Measurements from ENCODE around the gene ADK. TPM values are rescaled to one million over a fixed set of nuclear protein-coding genes. Genes with fewer than 3 reads are reported as not detected.

The ADK gene
- total RNA-seq, 2 experiments from 2014 or later, result 26.4 to 31.1 TPM

GRCh38 chr10:74104480-74104879, 46.5 kb upstream of the ADK start:
- Histone ChIP-seq H3K9me3 (ENCODE audit: low read length) (no peaks in the 10 kb centered on the region), H3K4me1 (ENCODE audit: insufficient read depth, low read length, poor library complexity, severe bottlenecking) (no peaks in the 10 kb centered on the region), H2AFZ (ENCODE audit: low read length) (no peak overlapping the region), H3K4me3 (ENCODE audit: low read depth, low read length, poor library complexity, severe bottlenecking) (no peak overlapping the region), H3K4me2 (ENCODE audit: low read length) (no peak overlapping the region), H3K9me2 (ENCODE audit: insufficient read depth, low read length) (no peaks in the 10 kb centered on the region), H3K27ac (ENCODE audit: low read depth, low read length, poor library complexity, severe bottlenecking) (no peak overlapping the region), H3K36me3 (ENCODE audit: insufficient read depth, low read length) (peaks cover 83% of the 10 kb centered on the region), H4K20me1 (ENCODE audit: insufficient read depth, low read length) (0 out of 2 replicates have a peak, but pooled peaks cover 3% of the 10 kb centered on the region), H3K79me2 (ENCODE audit: insufficient read depth, low read depth, low read length) (no peaks in the 10 kb centered on the region)
- ChIA-PET POLR2A (interaction anchor here (1.0 to 1.2 kb wide), 2 partner anchors 10 to 29 kb away, joined by 3 to 4 read pairs; no protein-coding TSS in a partner anchor), CTCF (ENCODE audit: unreplicated experiment) (no interaction called here)
- no TSS peak for BruUV-seq (replicated peaks)
- TF ChIP-seq CTCF (conservative IDR thresholded peaks at IDR 0.05; ENCODE audit: low read length) (no peak), EZH2phosphoT487 (IDR thresholded peaks at IDR 0.05; ENCODE audit: borderline replicate concordance, low read depth, low read length) (no peak)
- intact Hi-C loops (cut with micrococcal nuclease; ENCODE audit: unreplicated experiment), result no loop called here
- no peak for DNase-seq (ENCODE audit: low spot score)

- Histone ChIP-seq H3K4me1 (ENCODE audit: insufficient read depth, low read length, poor library complexity, severe bottlenecking) (no peaks in the 10 kb centered on the region), H3K9me2 (ENCODE audit: insufficient read depth, low read length) (no peaks in the 10 kb centered on the region), H4K20me1 (ENCODE audit: insufficient read depth, low read length) (0 out of 2 replicates have a peak, but pooled peaks cover 3% of the 10 kb centered on the region), H3K79me2 (ENCODE audit: insufficient read depth, low read depth, low read length) (no peaks in the 10 kb centered on the region), H3K36me3 (ENCODE audit: insufficient read depth, low read length) (peaks cover 83% of the 10 kb centered on the region), H3K9me3 (ENCODE audit: low read length) (no peaks in the 10 kb centered on the region), H3K4me3 (ENCODE audit: low read depth, low read length, poor library complexity, severe bottlenecking) (no peak overlapping the region), H3K27ac (ENCODE audit: low read depth, low read length, poor library complexity, severe bottlenecking) (no peak overlapping the region), H2AFZ (ENCODE audit: low read length) (no peak overlapping the region), H3K4me2 (ENCODE audit: low read length) (no peak overlapping the region)
- no TSS peak for BruUV-seq (replicated peaks)
- DNase-seq (ENCODE audit: low spot score), result no peak
- ChIA-PET POLR2A (interaction anchor here (0.7 kb wide), 1 partner anchor 1010 kb away, joined by 3 read pairs; no protein-coding TSS in a partner anchor), CTCF (ENCODE audit: unreplicated experiment) (no interaction called here)
- intact Hi-C loops (cut with micrococcal nuclease; ENCODE audit: unreplicated experiment), result no loop called here
- no peak for TF ChIP-seq CTCF (conservative IDR thresholded peaks at IDR 0.05; ENCODE audit: low read length)
- TF ChIP-seq EZH2phosphoT487 (IDR thresholded peaks at IDR 0.05; ENCODE audit: borderline replicate concordance, low read depth, low read length), result no peak
These were observed 46.0 kb upstream of the ADK start for GRCh38 chr10:74104996-74105395.

GRCh38 chr10:74107391-74107790, 43.6 kb upstream of the ADK start:
- ChIA-PET CTCF (ENCODE audit: unreplicated experiment) (interaction anchor here (1.2 kb wide), 1 partner anchor 26 kb away, joined by 3 read pairs; no protein-coding TSS in a partner anchor), POLR2A (interaction anchor here (0.5 to 0.7 kb wide), 3 partner anchors 28 to 40 kb away, joined by 3 to 5 read pairs (median 4); no protein-coding TSS in a partner anchor)
- H4K20me1 ChIP-seq (ENCODE audit: insufficient read depth, low read length), result 0 out of 2 replicates have a peak, but pooled peaks cover 3% of the 10 kb centered on the region
- no peak overlapping the region for H2AFZ ChIP-seq (ENCODE audit: low read length)
- BruUV-seq (replicated peaks), result no TSS peak
- no peaks in the 10 kb centered on the region for H3K9me3 ChIP-seq (ENCODE audit: low read length)
- no peak overlapping the region for H3K27ac ChIP-seq (ENCODE audit: low read depth, low read length, poor library complexity, severe bottlenecking)
- H3K4me1 ChIP-seq (ENCODE audit: insufficient read depth, low read length, poor library complexity, severe bottlenecking), result no peaks in the 10 kb centered on the region
- DNase-seq (ENCODE audit: low spot score), result no peak
- intact Hi-C loops (cut with micrococcal nuclease; ENCODE audit: unreplicated experiment), result no loop called here
- peaks cover 94% of the 10 kb centered on the region for H3K36me3 ChIP-seq (ENCODE audit: insufficient read depth, low read length)
- H3K9me2 ChIP-seq (ENCODE audit: insufficient read depth, low read length), result no peaks in the 10 kb centered on the region
- no peak overlapping the region for H3K4me3 ChIP-seq (ENCODE audit: low read depth, low read length, poor library complexity, severe bottlenecking)
- no peak for TF ChIP-seq EZH2phosphoT487 (IDR thresholded peaks at IDR 0.05; ENCODE audit: borderline replicate concordance, low read depth, low read length)
- no peak for TF ChIP-seq CTCF (conservative IDR thresholded peaks at IDR 0.05; ENCODE audit: low read length)
- H3K4me2 ChIP-seq (ENCODE audit: low read length), result no peak overlapping the region
- no peaks in the 10 kb centered on the region for H3K79me2 ChIP-seq (ENCODE audit: insufficient read depth, low read depth, low read length)

All from OCI-LY7 (cell line).